Smooth muscle cell (in vitro differentiated cells): ENCODE data around the gene TSPYL2. TPM values are rescaled to one million over a fixed set of nuclear protein-coding genes. Genes with fewer than 3 reads are reported as not detected.

ENCODE experiments used
- DNase-seq: peaks from one replicate; lab custom pipeline; 2025; ENCODE audit not compliant: unreplicated experiment; lab: John Stamatoyannopoulos, UW
- H2AFZ ChIP-seq: fragments of 200-600 bp; sonication (generic); 2 replicates; pipeline ENCODE4 v1.6.0; 2016; ENCODE audit warnings: antibody characterized with exemption, low read depth, mild to moderate bottlenecking
- H3F3A ChIP-seq: fragments of 200-600 bp; sonication (generic); 2 replicates; pipeline ENCODE4 v1.6.0; 2017; ENCODE audit warnings: antibody characterized with exemption, low read depth
- H3K27ac ChIP-seq: fragments of 200-600 bp; sonication (generic); 2 replicates; pipeline ENCODE4 v1.5.1; 2016; ENCODE audit warnings: low read depth, mild to moderate bottlenecking
- H3K27me3 ChIP-seq: fragments of 200-600 bp; sonication (generic); 2 replicates; pipeline ENCODE4 v1.6.1; 2016; ENCODE audit warnings: low read depth, mild to moderate bottlenecking
- H3K36me3 ChIP-seq: fragments of 200-600 bp; sonication (generic); 2 replicates; pipeline ENCODE4 v1.5.1; 2016; ENCODE audit warnings: low read depth
- H3K4me1 ChIP-seq: fragments of 200-600 bp; sonication (generic); 2 replicates; pipeline ENCODE4 v1.5.1; 2016; ENCODE audit warnings: low read depth
- H3K4me2 ChIP-seq: fragments of 200-600 bp; sonication (generic); 2 replicates; pipeline ENCODE4 v1.6.0; 2016; ENCODE audit warnings: mild to moderate bottlenecking
- H3K4me3 ChIP-seq: fragments of 200-600 bp; sonication (generic); 2 replicates; pipeline ENCODE4 v1.5.1; 2016; ENCODE audit warnings: mild to moderate bottlenecking
- H3K79me2 ChIP-seq: fragments of 200-600 bp; sonication (generic); 2 replicates; pipeline ENCODE4 v1.6.0; 2016; ENCODE audit warnings: low read depth, mild to moderate bottlenecking
- H3K9ac ChIP-seq: fragments of 200-600 bp; sonication (generic); 2 replicates; pipeline ENCODE4 v1.6.0; 2016; ENCODE audit warnings: low read depth
- H3K9me3 ChIP-seq: fragments of 200-600 bp; sonication (generic); replicated peaks from 2 replicates; pipeline ENCODE4 v1.5.1; 2016; ENCODE audit warnings: low read depth
- H4K20me1 ChIP-seq: fragments of 200-600 bp; sonication (generic); 2 replicates; pipeline ENCODE4 v1.6.0; 2016; ENCODE audit warnings: low read depth
- CTCF ChIP-seq: fragments of 200-600 bp; sonication (generic); IDR thresholded peaks from 2 replicates; pipeline ENCODE4 v1.5.1; 2017; ENCODE audit warnings: borderline replicate concordance, mild to moderate bottlenecking, antibody characterized with exemption; ENCODE audit not compliant: insufficient read depth, poor library complexity, severe bottlenecking
- WGBS: methylation state at CpG from one replicate; pipeline ENCODE4 v1.1.7; 2016; ENCODE audit warnings: low lambda C conversion rate; 5-methylcytosine and 5-hydroxymethylcytosine counted together
- polyA plus RNA-seq: library from polyadenylated mRNA; unstranded; fragments of >200 nt; fragmentation: Nextera tagmentation; extraction: Ambion mirVana; gene quantifications from 2 replicates; pipeline ENCODE4 v1.2.1, GENCODE V29; 2016
- total RNA-seq: library from RNA; depleted of rRNA; stranded (reverse); fragments of >200 nt; gene quantifications from 2 replicates; pipeline ENCODE4 v1.2.3, GENCODE V29; 2014

Gene TSPYL2
- total and polyA plus RNA-seq, 2 experiments from 2014 or later, result 38.1 to 50.7 TPM

GRCh38 chrX:53047228-53047627 lies 34.9 kb upstream of the TSPYL2 start:
- H2AFZ ChIP-seq, result no peak overlapping the region
- H3K9ac ChIP-seq, result no peak overlapping the region

GRCh38 chrX:53048169-53049126 lies 33.7 kb upstream of the TSPYL2 start, which contains the start of gene GPR173:
Gene GPR173, plus strand, starts transcription at chrX:53048789. Its CDS starts 27,833 bp downstream, at chrX:53076622.
- H3K9me3 ChIP-seq, result no peaks in the 10 kb centered on the region
- no peak within 1 kb of the TSS for H3K27ac ChIP-seq
- TF ChIP-seq CTCF, result no peak
- H3K36me3 ChIP-seq, result no peaks in the 10 kb centered on the region
- H3K4me3 ChIP-seq, result peak within 1 kb of the TSS; percentile 66
- 48% methylated on average over 17 of the region's 38 CpGs for WGBS
- DNase-seq, result peak; percentile 12
- peaks cover 22% of the 10 kb centered on the region for H3K79me2 ChIP-seq
- H2AFZ ChIP-seq, result peak within 1 kb of the TSS; percentile 54
- H3K9ac ChIP-seq, result no peak within 1 kb of the TSS
- peaks cover 4% of the 10 kb centered on the region for H3K4me1 ChIP-seq
- H3F3A ChIP-seq, result no peaks in the 10 kb centered on the region
- peaks cover 16% of the 10 kb centered on the region for H4K20me1 ChIP-seq
- H3K4me2 ChIP-seq, result peak within 1 kb of the TSS; percentile 81
- no peaks in the 10 kb centered on the region for H3K27me3 ChIP-seq

More at GRCh38 chrX:53047228-53047627, 34.9 kb upstream of the TSPYL2 start:
- Histone ChIP-seq H3K36me3 (no peaks in the 10 kb centered on the region), H3K4me1 (peaks cover 4% of the 10 kb centered on the region), H3K9me3 (no peaks in the 10 kb centered on the region), H3K79me2 (peaks cover 16% of the 10 kb centered on the region), H3K27me3 (no peaks in the 10 kb centered on the region), H3K4me3 (no peak overlapping the region), H3K4me2 (no peak overlapping the region), H4K20me1 (peaks cover 4% of the 10 kb centered on the region), H3K27ac (no peak overlapping the region), H3F3A (no peaks in the 10 kb centered on the region)
- 87% methylated on average over 6 of the region's 6 CpGs for WGBS
- no peak for TF ChIP-seq CTCF
- no peak for DNase-seq

GRCh38 chrX:53049127-53049517 lies 33.0 kb upstream of the TSPYL2 start:
- WGBS, result 40% methylated on average over 8 of the region's 8 CpGs

More at GRCh38 chrX:53049127-53049517, 33.0 kb upstream of the TSPYL2 start:
- Histone ChIP-seq H2AFZ (no peak overlapping the region), H3K4me1 (peaks cover 4% of the 10 kb centered on the region), H3K79me2 (peaks cover 22% of the 10 kb centered on the region), H3K4me3 (peak overlapping the region; percentile 66), H3F3A (no peaks in the 10 kb centered on the region), H3K36me3 (no peaks in the 10 kb centered on the region), H3K4me2 (peak overlapping the region; percentile 81), H3K9ac (no peak overlapping the region), H3K27me3 (no peaks in the 10 kb centered on the region), H3K9me3 (no peaks in the 10 kb centered on the region), H4K20me1 (peaks cover 23% of the 10 kb centered on the region), H3K27ac (no peak overlapping the region)
- no peak for TF ChIP-seq CTCF
- no peak for DNase-seq
